Keratinocyte (primary cell): ENCODE results near the gene NUTM2G.
"Not testable (repeated sequence)": the region's sequence is repeated elsewhere in the genome, so short reads cannot be mapped to it uniquely, and the experiment has no call there.

Experiments used
- EZH2 ChIP-seq: IDR thresholded peaks from one replicate; pipeline ENCODE4 v1.6.1; 2012; ENCODE audit warnings: inconsistent platforms, mild to moderate bottlenecking, low read length, moderate library complexity
- TF ChIP-seq, protein P1 (sequence below), 3 experiments: IDR thresholded peaks in 1 of 3; conservative IDR thresholded peaks in 1 of 3; optimal IDR thresholded peaks in 1 of 3; 2 replicates in 2 of 3; 3 replicates in 1 of 3; pipeline versions ENCODE3 to v1.5.1; 2011; ENCODE audit warnings: low read length in 3 of 3, mild to moderate bottlenecking in 3 of 3, moderate library complexity in 2 of 3, control low read depth in 1 of 3, inconsistent platforms in 1 of 3; ENCODE audit not compliant: insufficient read depth in 2 of 3; ENCODE audit errors: extremely low read depth in 1 of 3

DNA sequence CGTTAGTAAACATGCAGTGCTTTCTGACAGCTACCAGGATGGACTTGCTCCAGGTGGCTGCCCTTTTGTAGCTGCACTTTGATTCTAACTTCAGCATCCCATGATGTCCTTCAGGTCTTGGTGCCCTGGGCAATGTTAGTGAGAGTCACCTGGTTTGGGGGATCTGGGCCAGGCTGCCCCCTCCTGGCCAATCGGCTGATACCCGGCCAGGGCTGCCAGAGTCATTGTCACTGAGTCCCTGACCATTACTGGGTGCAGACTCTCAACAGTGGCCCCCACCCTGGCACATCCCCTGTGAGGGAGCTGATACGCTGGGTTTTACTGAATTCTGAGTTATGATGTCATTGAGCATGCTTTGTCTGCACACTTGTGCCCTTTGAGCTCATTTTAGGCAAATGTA lies 13.5 kb downstream of the NUTM2G start:
- TF ChIP-seq, protein P1, sequence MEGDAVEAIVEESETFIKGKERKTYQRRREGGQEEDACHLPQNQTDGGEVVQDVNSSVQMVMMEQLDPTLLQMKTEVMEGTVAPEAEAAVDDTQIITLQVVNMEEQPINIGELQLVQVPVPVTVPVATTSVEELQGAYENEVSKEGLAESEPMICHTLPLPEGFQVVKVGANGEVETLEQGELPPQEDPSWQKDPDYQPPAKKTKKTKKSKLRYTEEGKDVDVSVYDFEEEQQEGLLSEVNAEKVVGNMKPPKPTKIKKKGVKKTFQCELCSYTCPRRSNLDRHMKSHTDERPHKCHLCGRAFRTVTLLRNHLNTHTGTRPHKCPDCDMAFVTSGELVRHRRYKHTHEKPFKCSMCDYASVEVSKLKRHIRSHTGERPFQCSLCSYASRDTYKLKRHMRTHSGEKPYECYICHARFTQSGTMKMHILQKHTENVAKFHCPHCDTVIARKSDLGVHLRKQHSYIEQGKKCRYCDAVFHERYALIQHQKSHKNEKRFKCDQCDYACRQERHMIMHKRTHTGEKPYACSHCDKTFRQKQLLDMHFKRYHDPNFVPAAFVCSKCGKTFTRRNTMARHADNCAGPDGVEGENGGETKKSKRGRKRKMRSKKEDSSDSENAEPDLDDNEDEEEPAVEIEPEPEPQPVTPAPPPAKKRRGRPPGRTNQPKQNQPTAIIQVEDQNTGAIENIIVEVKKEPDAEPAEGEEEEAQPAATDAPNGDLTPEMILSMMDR (optimal IDR thresholded peaks at IDR 0.05 in 1 of 3, IDR thresholded peaks at IDR 0.05 in 1 of 3, conservative IDR thresholded peaks at IDR 0.05 in 1 of 3; ENCODE audit: extremely low read depth in 1 of 3, insufficient read depth in 2 of 3, low read length in 3 of 3): not testable (repeated sequence)
- TF ChIP-seq EZH2: not testable (repeated sequence)
